GM12878 (cell line): ENCODE data around the gene PNPLA8. TPM values are rescaled to one million over a fixed set of nuclear protein-coding genes. Genes with fewer than 3 reads are reported as not detected.

Experiments
- ATAC-seq: fragments of 200-7000 bp; cut with Tn5 transposase; 3 replicates; pipeline ENCODE4 v1.9.1; 2020; ENCODE audit warnings: mild to moderate bottlenecking, moderate library complexity
- BruUV-seq: library from RNA; stranded (reverse); fragments of 400-500 nt; replicated peaks from 2 replicates; lab custom pipeline; 2021; lab: Mats Ljungman, UMichigan
- CTCF ChIA-PET: fragments of 300-600 bp; sonication (Branson Sonifier 250); formaldehyde crosslinking; extraction: SDS; loops from one replicate; lab custom pipeline; 2021; ENCODE audit warnings: inconsistent platforms; lab: Yijun Ruan, JAX
- POLR2A ChIA-PET: fragments of 350-600 bp; formaldehyde crosslinking; extraction: SDS; loops from one replicate; lab custom pipeline; 2021; ENCODE audit warnings: inconsistent platforms; lab: Charles Lee
- RAD21 ChIA-PET: fragments of 300-600 bp; sonication (Branson Sonifier 250); formaldehyde crosslinking; loops from one replicate; lab custom pipeline; 2023; ENCODE audit warnings: antibody characterized with exemption; ENCODE audit not compliant: unreplicated experiment; lab: Charles Lee
- SMC1A ChIA-PET: fragments of 300-600 bp; sonication (Branson Sonifier 250); formaldehyde crosslinking; loops from one replicate; lab custom pipeline; 2023; ENCODE audit not compliant: unreplicated experiment, uncharacterized antibody; lab: Charles Lee
- DNase-seq: peaks from one replicate; pipeline ENCODE4 v3.0.0-alpha.2; 2011; ENCODE audit warnings: low read depth, low spot score
- FAIRE-seq: peaks from 3 replicates; lab custom pipeline; 2011; peaks lifted over from hg19 to GRCh38; lab: Jason Lieb, UNC
- H2AFZ ChIP-seq: 2 replicates; pipeline ENCODE4 v1.6.0; 2011; ENCODE audit warnings: low read depth, low read length, control low read depth; ENCODE audit not compliant: control insufficient read depth
- H3K27ac ChIP-seq: 2 replicates; pipeline ENCODE4 v1.5.1; 2011; ENCODE audit warnings: control low read depth; ENCODE audit not compliant: control insufficient read depth, insufficient read depth
- H3K27me3 ChIP-seq, 2 experiments: replicated peaks in 1 of 2; 2 replicates each; pipeline versions ENCODE4 v1.6.0 to v1.6.1; 2011; ENCODE audit warnings: low read length in 1 of 2; ENCODE audit not compliant: control insufficient read depth in 2 of 2, insufficient read depth in 2 of 2
- H3K36me3 ChIP-seq, 2 experiments: 2 replicates each; pipeline ENCODE4 v1.5.1; 2011; ENCODE audit warnings: low read length in 1 of 2; ENCODE audit not compliant: control insufficient read depth in 2 of 2, insufficient read depth in 2 of 2
- H3K4me1 ChIP-seq: 2 replicates; pipeline ENCODE4 v1.6.1; 2011; ENCODE audit warnings: mild to moderate bottlenecking, low read length, moderate library complexity, mixed read lengths; ENCODE audit not compliant: control insufficient read depth, insufficient read depth
- H3K4me2 ChIP-seq: 2 replicates; pipeline ENCODE4 v1.6.0; 2011; ENCODE audit warnings: control low read depth; ENCODE audit not compliant: control insufficient read depth, insufficient read depth
- H3K4me3 ChIP-seq: fragments of 200-600 bp; sonication (generic); 2 replicates; pipeline ENCODE4 v1.5.1; 2016
- H3K79me2 ChIP-seq: 2 replicates; pipeline ENCODE4 v1.6.0; 2011; ENCODE audit warnings: low read length; ENCODE audit not compliant: control insufficient read depth, insufficient read depth
- H3K9ac ChIP-seq: 2 replicates; pipeline ENCODE4 v1.8.0; 2011; ENCODE audit warnings: low read length, control low read depth, mixed read lengths; ENCODE audit not compliant: control insufficient read depth, insufficient read depth
- H3K9me3 ChIP-seq: replicated peaks from 3 replicates; pipeline ENCODE4 v1.5.1; 2011; ENCODE audit warnings: mild to moderate bottlenecking, low read length; ENCODE audit not compliant: control insufficient read depth, insufficient read depth
- H4K20me1 ChIP-seq: 2 replicates; pipeline ENCODE4 v1.6.0; 2011; ENCODE audit not compliant: control insufficient read depth, insufficient read depth
- ATF7 ChIP-seq: fragments of 450-650 bp; IDR thresholded peaks from 2 replicates; pipeline ENCODE4 v1.6.1; 2016; ENCODE audit warnings: low read depth, mild to moderate bottlenecking
- CBFB ChIP-seq: IDR thresholded peaks from 2 replicates; pipeline ENCODE4 v1.6.1; 2016; ENCODE audit warnings: antibody characterized with exemption, low read depth
- CHD2 ChIP-seq: IDR thresholded peaks from 2 replicates; pipeline ENCODE4 v1.6.1; 2011; ENCODE audit warnings: low read depth, low read length, improper control_type of control experiment, borderline replicate concordance
- CREB1 ChIP-seq: IDR thresholded peaks from 2 replicates; pipeline ENCODE4 v1.6.1; 2012; ENCODE audit warnings: low read depth, mild to moderate bottlenecking, inconsistent platforms
- GABPA ChIP-seq: IDR thresholded peaks from 2 replicates; pipeline ENCODE4 v1.6.1; 2014; ENCODE audit warnings: antibody characterized with exemption, low read depth, mild to moderate bottlenecking, inconsistent platforms
- HCFC1 ChIP-seq: fragments of 150-350 bp; IDR thresholded peaks from 2 replicates; pipeline ENCODE4 v1.6.1; 2014; ENCODE audit warnings: low read length
- MAX ChIP-seq: IDR thresholded peaks from 2 replicates; pipeline ENCODE4 v1.6.1; 2012; ENCODE audit warnings: low read depth, low read length, improper control_type of control experiment
- MEF2A ChIP-seq: IDR thresholded peaks from 2 replicates; pipeline ENCODE4 v1.6.1; 2011; ENCODE audit warnings: low read depth, mild to moderate bottlenecking, low read length, moderate library complexity; ENCODE audit not compliant: insufficient read depth
- MLLT1 ChIP-seq: fragments of 450-650 bp; IDR thresholded peaks from 2 replicates; pipeline ENCODE4 v1.6.1; 2016; ENCODE audit warnings: mild to moderate bottlenecking
- NR2F1 ChIP-seq: fragments of 450-650 bp; conservative IDR thresholded peaks from 2 replicates; pipeline ENCODE4 v1.6.1; 2017; ENCODE audit warnings: mild to moderate bottlenecking
- SIX5 ChIP-seq: IDR thresholded peaks from 2 replicates; pipeline ENCODE4 v1.6.1; 2011; ENCODE audit warnings: mild to moderate bottlenecking, low read depth, low read length, moderate library complexity; ENCODE audit not compliant: severe bottlenecking
- SMAD5 ChIP-seq: IDR thresholded peaks from 2 replicates; pipeline ENCODE4 v1.6.1; 2016; ENCODE audit warnings: antibody characterized with exemption, low read depth
- SP1 ChIP-seq: IDR thresholded peaks from one replicate; pipeline ENCODE4 v1.6.1; 2011; ENCODE audit warnings: low read depth, low read length
- SREBF1 ChIP-seq: IDR thresholded peaks from 2 replicates; pipeline ENCODE4 v1.6.1; 2012; ENCODE audit warnings: mild to moderate bottlenecking, low read length
- TARDBP ChIP-seq: IDR thresholded peaks from 2 replicates; pipeline ENCODE4 v1.6.1; 2016; ENCODE audit warnings: borderline replicate concordance
- TCF12 ChIP-seq: IDR thresholded peaks from 2 replicates; pipeline ENCODE4 v1.6.1; 2011; ENCODE audit warnings: low read depth, mild to moderate bottlenecking, low read length
- ZNF24 ChIP-seq: fragments of 450-650 bp; IDR thresholded peaks from 2 replicates; pipeline ENCODE4 v1.6.1; 2017; ENCODE audit warnings: antibody characterized with exemption, mild to moderate bottlenecking
- WGBS: methylation state at CpG from one replicate; pipeline ENCODE4 v1.1.6; 2016; ENCODE audit warnings: low lambda C conversion rate; ENCODE audit not compliant: insufficient replicate concordance, insufficient coverage; ENCODE audit errors: missing lambda C conversion rate; 5-methylcytosine and 5-hydroxymethylcytosine counted together
- in situ Hi-C: fragments of 300-500 bp; cut with MboI; formaldehyde crosslinking; loops from 9 replicates; pipeline ENCODE4 v1.14.3; 2018; ENCODE audit warnings: mixed read lengths
- intact Hi-C: fragments of 100-400 bp; cut with micrococcal nuclease; formaldehyde crosslinking; loops from one replicate; pipeline ENCODE4 v1.14.2; 2022; ENCODE audit not compliant: unreplicated experiment
- polyA plus RNA-seq, 11 experiments: library from polyadenylated mRNA; depleted of rRNA in 4 of 11; unstranded in 6 of 11; stranded (reverse) in 5 of 11; fragments of >200 nt; fragmentation: Nextera tagmentation in 4 of 11; fragmentation: Illumina TruSeq in 1 of 11; extraction: Ambion mirVana in 4 of 11; extraction: Trizol in 1 of 11; gene quantifications; 1 replicate in 1 of 11; 2 replicates in 10 of 11; pipeline versions ENCODE4 v1.2.1 to v1.2.3, GENCODE V29; 2011 to 2016; ENCODE audit warnings: inconsistent platforms in 2 of 11, missing spikeins in 2 of 11, low read depth in 1 of 11
- total RNA-seq, 4 experiments: library from RNA; depleted of rRNA in 3 of 4; stranded (reverse); fragments of >200 nt in 3 of 4; fragmentation: Illumina TruSeq in 1 of 4; extraction: Trizol in 1 of 4; gene quantifications; 2 replicates each; pipeline versions ENCODE4 v1.2.1 to v1.2.3, GENCODE V29; 2013 to 2021
- TF ChIP-seq, protein P1 (sequence below): fragments of 450-650 bp; IDR thresholded peaks from 2 replicates; pipeline ENCODE4 v1.6.1; 2016; ENCODE audit warnings: mild to moderate bottlenecking
- TF ChIP-seq, protein P2 (sequence below): fragments of 150-350 bp; IDR thresholded peaks from 2 replicates; pipeline ENCODE4 v1.6.1; 2014; ENCODE audit warnings: mild to moderate bottlenecking, low read depth, low read length

The PNPLA8 gene
- total and polyA plus RNA-seq, 10 of the 15 experiments (the other 5 are each of a cell fraction or from before 2014, with no cell fraction given) = 8.0 to 16.3 (median 12.2) TPM

DNA sequence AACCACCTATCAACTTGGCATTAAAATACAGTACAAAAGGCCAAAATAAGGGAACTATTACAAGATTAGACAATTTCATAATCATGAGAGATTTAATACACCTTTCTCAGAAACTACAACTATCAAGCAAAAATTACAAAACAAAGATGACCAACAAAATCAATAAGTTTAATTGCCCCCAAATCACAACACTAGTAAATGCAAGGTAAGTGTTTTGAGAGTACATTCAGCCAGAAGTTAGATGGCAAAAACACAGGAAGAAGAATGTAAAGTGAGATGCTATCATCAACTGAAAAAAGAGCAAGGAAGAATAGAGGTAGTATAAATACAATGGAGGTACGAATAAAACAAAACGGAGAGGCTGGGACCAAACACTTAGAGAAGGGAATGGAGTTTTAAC is 3.2 kb downstream of the PNPLA8 start:
- BruUV-seq = no TSS peak
- TF ChIP-seq NR2F1 (no peak), CHD2 (no peak), SREBF1 (no peak), MAX (no peak), GABPA (no peak), ZNF24 (no peak), HCFC1 (no peak), SMAD5 (no peak), TARDBP (no peak), MLLT1 (no peak), SP1 (no peak), CREB1 (no peak), CBFB (no peak), SIX5 (no peak), TCF12 (no peak), ATF7 (no peak), MEF2A (no peak)
- TF ChIP-seq, protein P1, sequence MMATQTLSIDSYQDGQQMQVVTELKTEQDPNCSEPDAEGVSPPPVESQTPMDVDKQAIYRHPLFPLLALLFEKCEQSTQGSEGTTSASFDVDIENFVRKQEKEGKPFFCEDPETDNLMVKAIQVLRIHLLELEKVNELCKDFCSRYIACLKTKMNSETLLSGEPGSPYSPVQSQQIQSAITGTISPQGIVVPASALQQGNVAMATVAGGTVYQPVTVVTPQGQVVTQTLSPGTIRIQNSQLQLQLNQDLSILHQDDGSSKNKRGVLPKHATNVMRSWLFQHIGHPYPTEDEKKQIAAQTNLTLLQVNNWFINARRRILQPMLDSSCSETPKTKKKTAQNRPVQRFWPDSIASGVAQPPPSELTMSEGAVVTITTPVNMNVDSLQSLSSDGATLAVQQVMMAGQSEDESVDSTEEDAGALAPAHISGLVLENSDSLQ = no peak
- TF ChIP-seq, protein P2, sequence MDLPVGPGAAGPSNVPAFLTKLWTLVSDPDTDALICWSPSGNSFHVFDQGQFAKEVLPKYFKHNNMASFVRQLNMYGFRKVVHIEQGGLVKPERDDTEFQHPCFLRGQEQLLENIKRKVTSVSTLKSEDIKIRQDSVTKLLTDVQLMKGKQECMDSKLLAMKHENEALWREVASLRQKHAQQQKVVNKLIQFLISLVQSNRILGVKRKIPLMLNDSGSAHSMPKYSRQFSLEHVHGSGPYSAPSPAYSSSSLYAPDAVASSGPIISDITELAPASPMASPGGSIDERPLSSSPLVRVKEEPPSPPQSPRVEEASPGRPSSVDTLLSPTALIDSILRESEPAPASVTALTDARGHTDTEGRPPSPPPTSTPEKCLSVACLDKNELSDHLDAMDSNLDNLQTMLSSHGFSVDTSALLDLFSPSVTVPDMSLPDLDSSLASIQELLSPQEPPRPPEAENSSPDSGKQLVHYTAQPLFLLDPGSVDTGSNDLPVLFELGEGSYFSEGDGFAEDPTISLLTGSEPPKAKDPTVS = no peak
- H3K36me3 ChIP-seq = no peaks in the 10 kb centered on the region
- no peak overlapping the region for H3K9ac ChIP-seq
- H3K27me3 ChIP-seq = no peaks in the 10 kb centered on the region
- 91% methylated on average over 2 of the region's 2 CpGs for WGBS
- no peak overlapping the region for H2AFZ ChIP-seq
- peaks cover 19% of the 10 kb centered on the region for H3K79me2 ChIP-seq
- peaks cover 7% of the 10 kb centered on the region for H3K4me1 ChIP-seq
- H3K4me2 ChIP-seq = no peak overlapping the region
- ATAC-seq = no peak
- in situ Hi-C loops (no loop called here), intact Hi-C loops (no loop called here)
- ChIA-PET POLR2A (no interaction called here), SMC1A (interaction anchor here (0.8 to 1.0 kb wide), 2 partner anchors 8 to 29 kb away, joined by 3 read pairs; no protein-coding TSS in a partner anchor), RAD21 (interaction anchor here (0.8 to 3.3 kb wide), 2 partner anchors 25 to 29 kb away, joined by 3 to 15 read pairs; no protein-coding TSS in a partner anchor), CTCF (interaction anchor here (1.0 to 4.4 kb wide), 2 partner anchors 10 to 26 kb away, joined by 3 to 27 read pairs; no protein-coding TSS in a partner anchor)
- no peaks in the 10 kb centered on the region; the same call in 2 of the 3 replicates for H3K9me3 ChIP-seq
- H3K4me3 ChIP-seq = no peak overlapping the region
- H3K27ac ChIP-seq = no peak overlapping the region
- no peak for FAIRE-seq
- no peaks in the 10 kb centered on the region for H4K20me1 ChIP-seq
- no peak for DNase-seq
